ENCODE measurements around the gene MLIP. TPM values are rescaled to one million over a fixed set of nuclear protein-coding genes. Genes with fewer than 3 reads are reported as not detected.

Gene MLIP
- total and polyA plus RNA-seq, 2 of the 8 experiments (the other 6 are each of a cell fraction or from before 2014, with no cell fraction given) = not detected

GRCh38 chr6:54132587-54132986, 21.3 kb downstream of the MLIP start:
- no peak overlapping the region for H3K27ac ChIP-seq (ENCODE audit: low read depth, low read length)
- H3K27me3 ChIP-seq (replicated peaks in 1 of 4; ENCODE audit: control insufficient read depth in 3 of 4, extremely low read depth in 1 of 4, insufficient read depth in 3 of 4, low read length in 3 of 4) = no peaks in the 10 kb centered on the region
- H3K36me3 ChIP-seq (ENCODE audit: control insufficient read depth in 2 of 4, insufficient read depth in 4 of 4, low read length in 3 of 4) = no peaks in the 10 kb centered on the region
- WGBS, 2 experiments (ENCODE audit: extremely low coverage in 1 of 2, insufficient coverage in 1 of 2, insufficient read length in 1 of 2, insufficient replicate concordance in 2 of 2, low coverage in 1 of 2, low lambda C conversion rate in 2 of 2, missing lambda C conversion rate in 1 of 2) = 100% methylated on average over 2 of the region's 2 CpGs; no CpG with 5 or more reads in 1 of the 2 experiments
- no peak overlapping the region for H3K9ac ChIP-seq (replicated peaks in 1 of 4; ENCODE audit: extremely low read depth in 1 of 4, low read depth in 3 of 4, low read length in 3 of 4)
- CTCF ChIA-PET (ENCODE audit: partially characterized antibody) = interaction anchor here (1.0 to 1.4 kb wide), 2 partner anchors 90 to 135 kb away, joined by 3 read pairs; no protein-coding TSS in a partner anchor
- no peaks in the 10 kb centered on the region for H4K20me1 ChIP-seq (replicated peaks in 1 of 2; ENCODE audit: control insufficient read depth in 1 of 2, insufficient read depth in 2 of 2, low read length in 2 of 2)
- no peak overlapping the region for H2AFZ ChIP-seq (ENCODE audit: low read length)
- no peak overlapping the region for H4K91ac ChIP-seq (replicated peaks; ENCODE audit: insufficient read length, low read length)
- H3K79me1 ChIP-seq (ENCODE audit: low read depth, low read length) = no peaks in the 10 kb centered on the region
- H3K4ac ChIP-seq (replicated peaks; ENCODE audit: insufficient read length, low read depth, low read length) = no peak overlapping the region
- H3K9me3 ChIP-seq (ENCODE audit: insufficient read depth in 2 of 2, low read depth in 1 of 2, low read length in 1 of 2) = no peaks in the 10 kb centered on the region
- no peaks in the 10 kb centered on the region for H3K4me1 ChIP-seq (replicated peaks in 1 of 4; ENCODE audit: control insufficient read depth in 3 of 4, insufficient read depth in 4 of 4, low read length in 3 of 4)
- H3K23me2 ChIP-seq (ENCODE audit: low read depth, low read length) = no peaks in the 10 kb centered on the region
- H3K79me2 ChIP-seq (ENCODE audit: control insufficient read depth in 1 of 2, insufficient read depth in 2 of 2, low read length in 2 of 2) = no peaks in the 10 kb centered on the region
- no peak for FAIRE-seq
- no peak for DNase-seq (ENCODE audit: low read depth in 1 of 2, low spot score in 2 of 2)
- H3K4me2 ChIP-seq (ENCODE audit: insufficient read depth in 1 of 2, low read depth in 2 of 2, low read length in 2 of 2) = no peak overlapping the region
- no peak overlapping the region for H3K4me3 ChIP-seq (ENCODE audit: extremely low read depth in 1 of 4, insufficient read depth in 2 of 4, low read depth in 3 of 4, low read length in 4 of 4)
- no peak overlapping the region for H3K23ac ChIP-seq (ENCODE audit: insufficient read length)
- no peak overlapping the region for H3K56ac ChIP-seq (replicated peaks; ENCODE audit: insufficient read length, low read depth, low read length)
- no peak overlapping the region for H3K18ac ChIP-seq (ENCODE audit: extremely low read depth, low read length)
- no peak overlapping the region for H2BK15ac ChIP-seq (ENCODE audit: low read length)
- no peak overlapping the region for H2BK120ac ChIP-seq (replicated peaks; ENCODE audit: low read depth, low read length)
- H2BK12ac ChIP-seq (ENCODE audit: low read depth, low read length) = no peak overlapping the region
- H4K8ac ChIP-seq (ENCODE audit: extremely low read depth, insufficient read depth, low read length) = no peak overlapping the region
- no peak overlapping the region for H2BK20ac ChIP-seq (ENCODE audit: low read length)
- no peak overlapping the region for H4K5ac ChIP-seq (ENCODE audit: insufficient read length, low read depth, low read length)
- H3K14ac ChIP-seq (ENCODE audit: insufficient read length) = no peak overlapping the region
- H2AK5ac ChIP-seq (ENCODE audit: low read depth, low read length) = no peak overlapping the region
- no peak overlapping the region for H2BK5ac ChIP-seq (ENCODE audit: low read depth, low read length)
- POLR2A ChIA-PET (ENCODE audit: partially characterized antibody) = no interaction called here
- TF ChIP-seq USF2 (IDR thresholded peaks at IDR 0.05; ENCODE audit: low read length) = no peak
- no peak for TF ChIP-seq RNF2 (IDR thresholded peaks at IDR 0.05; ENCODE audit: borderline replicate concordance, low read depth, low read length, missing control alignments, poor library complexity, severe bottlenecking)
- TF ChIP-seq JUN (IDR thresholded peaks at IDR 0.05; ENCODE audit: low read depth, low read length) = no peak
- no peak for TF ChIP-seq TCF12 (IDR thresholded peaks at IDR 0.05; ENCODE audit: low read depth, low read length)
- no peak for TF ChIP-seq SP2 (IDR thresholded peaks at IDR 0.05; ENCODE audit: low read length)
- TF ChIP-seq NANOG (IDR thresholded peaks at IDR 0.05; ENCODE audit: insufficient read depth, low read depth, low read length, poor library complexity, severe bottlenecking) = no peak
- TF ChIP-seq SP1 (IDR thresholded peaks at IDR 0.05; ENCODE audit: low read depth, low read length) = no peak
- no peak for TF ChIP-seq MAX (IDR thresholded peaks at IDR 0.05)
- no peak for TF ChIP-seq RFX5 (IDR thresholded peaks at IDR 0.05; ENCODE audit: borderline replicate concordance, low read depth, low read length)
- TF ChIP-seq EP300 (IDR thresholded peaks at IDR 0.05; ENCODE audit: borderline replicate concordance in 1 of 2, low read depth in 2 of 2, low read length in 2 of 2) = no peak
- TF ChIP-seq SIRT6 (IDR thresholded peaks at IDR 0.05; ENCODE audit: low read length) = no peak
- TF ChIP-seq SUZ12 (IDR thresholded peaks at IDR 0.05; ENCODE audit: low read length) = no peak
- TF ChIP-seq RAD21 (IDR thresholded peaks at IDR 0.05 in 1 of 2, conservative IDR thresholded peaks at IDR 0.05 in 1 of 2; ENCODE audit: low read depth in 2 of 2, low read length in 2 of 2) = no peak
